GM21526 (cell line): ENCODE results near the gene APLP2.
"Not testable (repeated sequence)": the region's sequence is repeated elsewhere in the genome, so short reads cannot be mapped to it uniquely, and the experiment has no call there.

ENCODE experiments used
- ATAC-seq: cut with Tn5 transposase; IDR thresholded peaks from one replicate; pipeline ENCODE4 v1.9.1; 2021; ENCODE audit warnings: moderate library complexity; ENCODE audit not compliant: unreplicated experiment, low FRiP score

The APLP2 gene

DNA sequence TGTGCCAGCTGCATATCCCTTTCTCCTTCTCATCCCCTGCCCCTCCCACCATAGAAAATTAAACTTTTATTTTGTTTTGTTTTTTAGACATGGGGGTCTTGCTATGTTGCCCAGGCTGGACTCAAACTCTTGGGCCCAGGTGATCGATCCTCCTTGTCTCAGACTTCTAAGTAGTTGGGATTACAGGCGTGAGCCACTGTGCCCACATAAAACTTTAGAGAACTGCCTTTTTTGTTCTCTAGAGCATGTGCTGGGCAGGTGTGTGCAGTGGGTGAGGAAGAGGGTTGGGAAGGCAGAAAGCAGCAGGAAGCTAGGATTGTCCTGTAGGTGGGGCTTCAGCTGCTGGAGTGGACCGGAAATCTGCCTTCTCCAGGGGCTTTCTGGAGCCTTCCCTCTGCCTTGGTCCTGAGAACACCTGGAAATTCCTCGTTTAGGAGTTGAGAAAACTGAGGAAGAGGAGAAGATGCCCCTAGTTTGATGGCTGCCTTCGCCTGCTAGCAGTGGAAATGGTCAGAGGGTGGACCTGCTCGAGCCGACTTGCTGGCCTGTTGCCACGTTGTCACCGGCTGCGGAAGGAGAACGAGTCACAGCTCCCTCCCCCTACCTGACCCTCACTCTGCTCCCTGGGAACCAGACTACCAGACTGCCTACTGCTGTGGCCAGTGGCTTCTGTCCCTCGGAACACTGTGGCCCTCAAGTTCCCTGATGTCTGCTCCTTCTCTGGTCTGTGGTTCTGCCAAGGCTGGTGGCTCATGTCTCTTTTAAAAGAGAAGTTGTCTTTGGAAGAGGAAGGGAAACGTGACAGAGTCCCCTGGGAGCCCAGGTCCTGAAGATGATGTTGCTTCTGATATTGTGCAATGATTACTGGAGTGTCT lies 93.9 kb downstream of the APLP2 start:
- ATAC-seq, result no peak

DNA sequence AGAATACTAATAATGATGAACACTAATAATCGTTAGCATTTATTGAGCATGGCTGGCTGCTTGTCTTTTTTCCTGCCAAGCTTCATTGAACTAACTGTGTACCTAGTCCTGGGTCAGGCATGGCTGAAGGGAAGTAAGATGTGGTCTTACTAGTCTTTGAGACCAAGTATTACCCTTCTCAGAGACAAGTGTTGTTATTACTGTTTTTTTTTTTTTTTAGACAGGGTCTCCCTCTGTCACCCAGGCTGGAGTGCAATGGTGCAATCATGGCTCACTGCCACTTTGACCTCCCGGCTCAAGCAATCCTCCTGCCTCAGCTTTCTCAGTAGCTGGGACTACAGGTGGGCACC lies 94.5 kb downstream of the APLP2 start:
- no peak for ATAC-seq

GRCh38 chr11:130165601-130166456 lies 96.1 kb downstream of the APLP2 start:
- no peak for ATAC-seq

GRCh38 chr11:130166457-130166784 lies 96.7 kb downstream of the APLP2 start:
- ATAC-seq, result no peak

DNA sequence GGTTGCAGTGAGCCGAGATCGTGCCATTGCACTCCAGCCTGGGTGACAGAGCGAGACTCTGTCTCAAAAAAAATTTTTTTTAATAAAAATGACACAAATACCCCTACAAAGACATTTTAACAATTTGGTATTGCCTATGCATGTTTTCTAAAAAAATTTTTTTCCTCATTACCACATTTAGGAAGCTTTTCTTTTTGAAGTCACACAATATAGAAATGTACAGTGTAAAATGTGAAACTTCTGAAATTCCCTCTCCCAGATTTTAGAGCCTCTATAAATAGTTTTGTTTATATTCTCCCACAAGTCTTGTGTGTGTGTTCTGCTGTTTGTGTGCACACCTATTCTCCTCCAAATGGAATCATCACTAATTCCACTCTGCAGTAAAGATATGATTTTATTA lies 97.5 kb downstream of the APLP2 start:
- no peak for ATAC-seq

GRCh38 chr11:130168105-130168504 lies 98.4 kb downstream of the APLP2 start:
- ATAC-seq, result no peak

DNA sequence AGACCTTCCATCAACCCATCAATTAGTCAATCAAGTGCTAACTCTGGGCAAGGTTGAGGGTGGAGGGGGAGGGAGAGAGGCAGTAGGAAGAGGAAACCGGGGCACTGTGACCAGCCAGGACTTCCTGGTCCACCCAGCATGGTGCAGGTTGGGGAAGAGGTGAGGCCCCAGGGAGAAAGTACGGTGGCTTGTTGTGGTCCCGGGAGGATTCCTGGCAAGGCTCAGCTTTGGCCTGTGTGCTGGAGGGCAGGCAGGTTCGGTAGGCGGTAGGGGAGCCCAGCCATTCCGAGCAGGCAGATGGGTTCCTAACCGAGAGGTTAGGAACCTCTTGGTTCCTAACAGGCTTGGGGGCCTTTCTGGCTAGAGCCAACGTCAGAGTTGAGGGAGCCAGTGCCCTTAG lies 100.7 kb downstream of the APLP2 start:
- no peak for ATAC-seq

DNA sequence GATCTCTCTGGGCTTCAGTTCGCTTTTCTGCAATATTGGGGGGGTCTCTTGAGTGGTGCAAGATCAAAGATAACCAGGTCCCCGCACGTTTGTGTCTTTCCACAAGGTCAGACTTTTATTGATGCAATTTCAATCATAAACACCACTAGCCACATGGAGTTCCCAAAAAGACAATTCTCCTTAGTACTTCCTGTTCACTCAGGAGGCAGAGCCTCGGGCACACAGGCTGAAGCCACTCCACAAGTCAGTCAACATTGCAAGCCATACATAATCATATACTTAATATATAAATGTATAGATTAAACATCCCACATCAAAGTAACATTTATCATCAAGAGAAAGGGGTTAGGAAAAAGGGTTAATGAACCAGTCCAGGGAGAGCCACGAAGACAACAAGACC lies 101.8 kb downstream of the APLP2 start:
- no peak for ATAC-seq

- not testable (repeated sequence) for ATAC-seq
Observed at GRCh38 chr11:130172001-130172400, 102.3 kb downstream of the APLP2 start.

DNA sequence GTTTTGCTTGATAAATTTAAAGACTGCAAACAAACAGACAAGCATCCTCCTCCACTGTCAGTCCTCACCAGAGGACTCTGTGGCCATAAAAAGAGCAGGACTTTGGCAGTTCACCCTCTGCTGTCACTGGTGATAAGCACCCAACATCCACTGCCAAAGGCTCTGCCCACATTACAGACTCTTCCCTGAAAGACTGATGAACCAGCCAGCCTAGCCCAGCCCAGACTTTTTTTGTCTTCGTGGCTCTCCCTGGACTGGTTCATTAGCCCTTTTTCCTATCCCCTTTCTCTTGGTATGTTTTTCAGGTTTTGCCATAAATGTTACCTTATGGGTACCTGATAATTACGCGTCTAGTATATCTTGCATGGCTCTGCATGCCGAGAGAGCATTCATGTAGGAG lies 104.9 kb downstream of the APLP2 start:
- no peak for ATAC-seq

DNA sequence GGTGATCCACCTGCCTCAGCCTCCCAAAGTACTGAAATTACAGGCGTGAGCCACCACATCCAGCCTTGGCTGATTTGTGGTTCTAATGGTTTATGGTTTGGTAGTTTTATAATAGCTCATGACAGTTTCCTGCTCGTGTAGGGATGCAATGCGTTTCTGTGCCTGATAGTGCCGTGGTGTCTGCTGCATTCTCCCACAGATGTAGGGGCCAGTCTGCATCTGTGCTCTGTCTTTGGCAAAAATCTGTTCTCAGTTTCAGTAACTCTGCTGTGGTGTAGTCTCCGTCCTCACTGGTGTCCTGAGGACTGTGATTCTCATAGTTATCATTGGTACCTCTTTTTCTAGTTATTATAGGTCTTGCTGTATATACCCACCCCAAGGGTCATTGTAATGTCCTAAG lies 106.2 kb downstream of the APLP2 start:
- ATAC-seq, result no peak

DNA sequence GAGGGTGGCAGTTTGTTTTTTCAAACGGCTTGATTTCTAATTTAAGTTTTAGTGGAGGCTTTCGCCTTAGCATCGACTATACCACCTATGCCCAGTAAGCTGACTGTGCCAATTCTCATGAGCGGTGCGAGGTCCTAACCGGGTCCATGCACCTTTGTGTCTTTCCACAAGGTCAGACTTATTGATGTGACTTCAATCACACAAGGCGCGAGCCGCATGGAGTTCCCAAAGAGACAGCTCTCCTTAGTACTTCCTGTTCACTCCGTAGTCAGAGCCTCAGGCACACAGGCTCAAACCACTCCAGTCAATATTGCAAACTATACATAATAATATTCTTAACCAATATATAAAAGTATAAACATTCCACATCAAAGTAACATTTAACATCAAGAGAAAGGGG lies 108.1 kb downstream of the APLP2 start:
- no peak for ATAC-seq

DNA sequence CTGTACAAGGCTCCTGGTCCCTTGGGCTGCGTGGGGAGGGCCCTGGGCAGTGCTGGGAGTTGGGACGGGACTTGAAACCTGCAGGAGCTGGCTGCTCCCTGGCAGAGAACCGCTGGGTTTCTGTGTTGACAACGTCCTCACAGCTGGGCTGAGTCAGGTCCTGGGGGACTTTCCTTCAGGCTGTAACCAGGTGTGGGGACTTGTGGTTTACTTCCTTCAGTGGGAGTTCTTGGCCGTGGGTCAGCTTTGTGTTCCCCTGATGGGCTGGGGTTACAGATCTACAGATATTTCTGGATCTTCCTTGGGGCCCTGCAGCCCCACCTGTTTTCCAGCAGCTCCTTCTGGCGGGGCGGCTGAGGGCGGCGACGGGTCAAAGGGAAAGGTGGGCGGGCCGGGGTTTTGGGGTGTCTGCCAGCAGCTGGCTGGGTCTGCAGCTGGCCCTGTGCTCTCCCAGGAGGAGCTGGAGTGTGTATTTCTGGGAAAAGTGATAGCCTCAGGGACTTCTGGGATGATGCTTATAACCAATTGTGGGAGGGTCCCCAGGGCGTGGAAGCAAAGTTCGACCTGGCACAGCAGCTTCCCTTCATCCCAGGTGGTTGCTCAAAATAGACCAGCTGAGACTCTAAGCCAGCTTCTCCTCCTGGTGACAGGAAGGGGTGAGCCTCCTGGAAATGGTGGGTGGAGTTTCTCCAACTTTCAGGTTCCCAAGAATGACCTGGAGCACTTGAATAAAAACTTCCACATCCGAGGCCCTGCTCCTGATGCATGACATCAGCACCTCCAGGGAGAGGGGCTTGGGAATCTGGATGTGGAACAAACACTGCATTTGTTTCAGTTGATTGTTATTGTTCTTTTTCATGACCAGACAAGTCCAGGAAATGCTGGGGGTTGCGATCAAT lies 109.0 kb downstream of the APLP2 start:
- no peak for ATAC-seq

DNA sequence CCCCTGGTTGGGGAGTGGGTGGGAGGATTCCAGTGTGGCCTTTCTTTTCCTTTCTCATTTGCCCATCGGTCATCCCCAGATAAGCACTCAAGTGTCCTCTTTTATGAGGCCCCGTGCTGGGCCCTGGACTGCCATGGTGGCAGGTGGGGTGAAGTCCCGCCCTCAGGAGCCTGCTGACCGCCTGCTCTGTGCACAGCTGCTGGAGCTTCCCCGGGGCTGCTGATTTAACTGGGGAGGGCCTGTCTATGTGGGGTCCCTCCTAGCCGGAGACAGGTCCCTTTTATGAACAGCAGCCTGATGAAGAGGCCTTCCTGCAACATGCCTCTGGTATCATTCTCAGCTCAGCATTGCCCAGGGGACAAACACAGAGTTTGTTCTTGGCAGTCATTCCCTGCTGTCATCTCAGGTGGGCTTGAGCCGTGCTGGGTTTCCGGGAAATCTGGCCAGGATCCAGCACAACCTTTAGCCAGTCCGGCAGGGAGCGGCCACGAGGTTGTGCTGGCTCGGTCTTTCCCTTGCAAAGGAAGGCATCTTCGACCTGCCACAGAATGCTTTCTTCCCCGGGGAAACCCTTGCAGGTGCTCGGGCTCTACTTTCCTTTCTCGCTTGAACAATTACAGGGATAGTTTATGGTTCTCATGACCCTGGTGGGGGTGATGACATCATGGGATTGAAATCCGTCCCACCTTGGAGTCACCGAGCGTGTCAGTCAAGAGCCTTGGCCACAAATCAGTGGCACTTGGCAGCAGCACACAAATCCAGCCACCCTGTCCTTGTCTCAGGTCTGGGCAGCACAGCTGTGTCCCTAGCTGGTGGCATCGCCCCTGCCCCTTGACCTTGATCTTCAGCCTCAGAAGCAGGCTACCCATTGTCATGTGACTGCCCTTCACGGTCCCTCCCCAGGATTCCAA lies 110.0 kb downstream of the APLP2 start:
- no peak for ATAC-seq

DNA sequence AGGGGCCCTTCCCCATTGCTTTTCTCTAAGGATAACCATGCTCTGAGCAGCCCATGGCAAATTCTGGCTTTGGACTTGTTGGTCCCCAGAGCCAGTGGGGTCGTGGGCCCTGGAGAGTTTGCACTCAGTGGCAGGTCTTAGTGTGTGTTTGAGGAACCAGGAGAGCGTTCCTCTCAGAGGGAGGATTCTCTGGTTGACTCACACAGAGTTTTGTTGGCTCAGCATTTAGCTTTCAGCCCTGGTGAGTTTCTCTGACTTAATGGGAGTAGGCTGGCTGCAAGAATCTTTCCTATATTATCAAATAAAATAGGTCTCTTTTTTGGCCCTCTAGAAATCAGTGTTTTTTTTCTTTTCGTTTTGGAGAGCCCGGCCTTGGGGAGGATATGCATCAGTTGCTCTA lies 110.8 kb downstream of the APLP2 start:
- no peak for ATAC-seq

DNA sequence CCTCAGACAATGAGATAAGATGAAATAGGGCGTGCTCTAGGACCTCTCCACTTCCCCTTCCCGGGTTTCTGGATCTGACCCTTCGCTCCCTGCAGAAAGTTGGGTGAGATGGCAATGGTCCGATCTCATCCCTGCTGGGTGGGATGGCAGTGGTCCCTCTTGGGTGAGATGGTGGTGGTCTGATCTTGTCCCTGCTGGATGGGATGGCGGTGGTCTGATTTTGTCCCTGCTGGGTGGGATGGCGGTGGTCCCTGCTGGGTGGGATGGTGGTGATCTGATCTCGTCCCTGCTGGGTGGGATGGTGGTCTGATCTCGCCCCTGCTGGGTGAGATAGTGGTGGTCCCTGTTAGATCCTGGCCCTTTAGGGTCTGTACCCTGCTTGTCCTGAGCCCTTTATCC lies 111.2 kb downstream of the APLP2 start:
- no peak for ATAC-seq

DNA sequence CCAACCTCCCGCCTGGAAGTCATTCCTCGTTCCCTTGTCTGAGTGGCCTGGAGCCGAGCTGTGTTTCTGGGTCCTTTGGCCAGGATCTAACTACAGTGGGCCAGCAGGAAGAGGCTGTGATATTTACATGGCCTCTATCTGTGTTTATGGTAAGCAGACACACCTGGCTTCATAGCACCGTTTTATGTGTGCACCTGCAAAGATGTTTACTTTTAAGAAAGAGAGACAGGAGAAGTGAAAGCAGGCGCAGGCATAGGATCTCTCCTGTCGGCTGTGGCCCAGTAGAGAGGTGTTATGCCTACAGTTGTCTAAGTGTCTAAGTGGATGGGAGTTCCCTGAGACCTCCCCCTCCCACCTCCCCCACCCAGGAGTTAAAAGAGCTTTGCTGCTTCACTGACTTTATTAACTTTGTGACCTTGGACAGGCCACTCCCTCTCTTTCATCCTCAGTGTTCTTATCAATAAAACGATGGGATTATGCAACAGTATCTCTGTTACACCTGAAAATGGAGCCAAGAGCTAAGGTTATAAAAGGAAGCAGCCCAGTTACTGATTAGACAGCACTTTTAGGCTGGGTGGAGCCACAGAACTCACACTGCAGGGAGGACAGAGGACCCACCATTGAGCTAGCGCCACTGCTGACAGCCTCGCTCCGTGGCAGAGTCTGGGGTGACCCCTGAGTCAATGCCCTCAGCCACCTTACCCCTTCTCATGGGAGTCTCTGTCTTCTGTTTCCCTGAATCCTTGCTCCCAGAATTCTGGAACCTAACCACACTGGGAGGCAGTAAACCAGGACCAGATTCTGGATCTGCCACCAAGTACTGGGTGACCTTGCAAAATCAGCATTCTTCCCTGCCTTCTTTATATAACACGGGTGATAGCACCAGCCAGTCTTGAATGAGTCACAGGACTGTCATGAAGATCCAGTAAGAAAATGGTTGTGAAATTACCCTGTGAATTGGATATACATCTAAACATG lies 111.9 kb downstream of the APLP2 start:
- ATAC-seq, result peak; percentile 75

GRCh38 chr11:130183878-130184610 lies 114.3 kb downstream of the APLP2 start:
- ATAC-seq, result no peak
